Gastrocnemius medialis (tissue), 4 donors: ENCODE results near the gene EGFLAM.

Source experiments
- CTCF ChIP-seq, 5 experiments: fragments of 450-650 bp in 3 of 5; fragments of 200-600 bp in 2 of 5; sonication (generic) in 2 of 5; IDR thresholded peaks in 4 of 5; conservative IDR thresholded peaks in 1 of 5; 1 replicate in 4 of 5; 2 replicates in 1 of 5; pipeline ENCODE4 v1.5.1; 2016 to 2019; ENCODE audit warnings: antibody characterized with exemption in 5 of 5, mild to moderate bottlenecking in 3 of 5, moderate library complexity in 3 of 5
- POLR2A ChIP-seq, 2 donors: fragments of 450-650 bp; IDR thresholded peaks; one replicate each; pipeline ENCODE4 v1.6.1; 2017; ENCODE audit warnings: antibody characterized with exemption in 2 of 2, mild to moderate bottlenecking in 2 of 2, moderate library complexity in 2 of 2

GRCh38 chr5:38455796-38456330, 197.5 kb downstream of the EGFLAM start:
- no peak for TF ChIP-seq CTCF (IDR thresholded peaks at IDR 0.05 in 4 of 5, conservative IDR thresholded peaks at IDR 0.05 in 1 of 5)
- TF ChIP-seq POLR2A (IDR thresholded peaks at IDR 0.05) = no peak
